ENCODE results near the gene IRF9. TPM values are rescaled to one million over a fixed set of nuclear protein-coding genes. Genes with fewer than 3 reads are reported as not detected.
A peak's percentile ranks its signal among the peaks of the same experiment; 100 is the strongest.

IRF9 gene
- total and polyA plus RNA-seq, 2 of the 13 experiments (the other 11 are each of a cell fraction or from before 2014, with no cell fraction given): 14.9 to 49.7 TPM

GRCh38 chr14:24114532-24115421 is 46.3 kb upstream of the IRF9 start, which contains the start of the genes DCAF11 and NRL (continued):
- TF ChIP-seq ZNF784 (CRISPR knock-in tag; IDR thresholded peaks at IDR 0.05; ENCODE audit: borderline replicate concordance) (peak; percentile 97), EHMT2 (IDR thresholded peaks at IDR 0.05; ENCODE audit: borderline replicate concordance, low read depth, low read length) (peak; percentile 15; the same call in 1 of the 2 replicates), ZNF232 (CRISPR knock-in tag; IDR thresholded peaks at IDR 0.05; ENCODE audit: borderline replicate concordance) (peak; percentile 91), ZNF773 (CRISPR knock-in tag; IDR thresholded peaks at IDR 0.05; ENCODE audit: borderline replicate concordance) (0 out of 2 replicates have a peak, but pooled peaks have one; percentile 93), BRF2 (CRISPR knock-in tag; IDR thresholded peaks at IDR 0.05) (peak; percentile 95), GZF1 (CRISPR knock-in tag; IDR thresholded peaks at IDR 0.05) (peak; percentile 87), ZNF207 (IDR thresholded peaks at IDR 0.05; ENCODE audit: borderline replicate concordance) (no peak), CSRNP2 (CRISPR knock-in tag; conservative IDR thresholded peaks at IDR 0.05; ENCODE audit: low read depth) (no peak), PAXIP1 (CRISPR knock-in tag; conservative IDR thresholded peaks at IDR 0.05) (peak; percentile 70), MLLT10 (CRISPR knock-in tag; IDR thresholded peaks at IDR 0.05) (no peak), ZNF629 (CRISPR knock-in tag; conservative IDR thresholded peaks at IDR 0.05) (0 out of 2 replicates have a peak, but pooled peaks have one; percentile 38), NFKB2 (CRISPR knock-in tag; IDR thresholded peaks at IDR 0.05; ENCODE audit: borderline replicate concordance) (peak; percentile 90), CREB1 (IDR thresholded peaks at IDR 0.05) (peak; percentile 99), CREB1 (CRISPR knock-in tag; IDR thresholded peaks at IDR 0.05) (no peak), SP140L (CRISPR knock-in tag; IDR thresholded peaks at IDR 0.05; ENCODE audit: borderline replicate concordance) (peak; percentile 24; the same call in 1 of the 2 replicates), ZNF724P (CRISPR knock-in tag; IDR thresholded peaks at IDR 0.05; ENCODE audit: borderline replicate concordance) (peak; percentile 52; the same call in 1 of the 2 replicates), HMGXB4 (CRISPR knock-in tag; IDR thresholded peaks at IDR 0.05; ENCODE audit: borderline replicate concordance in 1 of 2, low read depth in 1 of 2) (peak in 1 of 2 experiments; percentile 80; a peak in 3 of 4 replicates), SAFB2 (CRISPR knock-in tag; IDR thresholded peaks at IDR 0.05; ENCODE audit: borderline replicate concordance, low read depth) (peak; percentile 90)

Measured in HepG2 (cell line).